GM18498 (cell line): ENCODE measurements around the gene RASL11A.
"Not testable (repeated sequence)": the region's sequence is repeated elsewhere in the genome, so short reads cannot be mapped to it uniquely, and the experiment has no call there.

Experiments used
- ATAC-seq: cut with Tn5 transposase; IDR thresholded peaks from one replicate; pipeline ENCODE4 v1.9.1; 2021; ENCODE audit warnings: mild to moderate bottlenecking, moderate library complexity; ENCODE audit not compliant: unreplicated experiment

Gene RASL11A

GRCh38 chr13:27270594-27271520, at the start of gene RASL11A:
Gene RASL11A, plus strand, starts transcription at chr13:27270830. Its CDS starts 115 bp downstream, at chr13:27270945.
- peak; percentile 91 for ATAC-seq

GRCh38 chr13:27222100-27222499, 48.5 kb upstream of the RASL11A start:
- ATAC-seq = not testable (repeated sequence)

- ATAC-seq = no peak
Measured at GRCh38 chr13:27226991-27227390, 43.6 kb upstream of the RASL11A start.

- ATAC-seq = no peak
Measured at GRCh38 chr13:27228131-27228530, 42.5 kb upstream of the RASL11A start.

- ATAC-seq = no peak
Measured at GRCh38 chr13:27229642-27230041, 41.0 kb upstream of the RASL11A start.

DNA sequence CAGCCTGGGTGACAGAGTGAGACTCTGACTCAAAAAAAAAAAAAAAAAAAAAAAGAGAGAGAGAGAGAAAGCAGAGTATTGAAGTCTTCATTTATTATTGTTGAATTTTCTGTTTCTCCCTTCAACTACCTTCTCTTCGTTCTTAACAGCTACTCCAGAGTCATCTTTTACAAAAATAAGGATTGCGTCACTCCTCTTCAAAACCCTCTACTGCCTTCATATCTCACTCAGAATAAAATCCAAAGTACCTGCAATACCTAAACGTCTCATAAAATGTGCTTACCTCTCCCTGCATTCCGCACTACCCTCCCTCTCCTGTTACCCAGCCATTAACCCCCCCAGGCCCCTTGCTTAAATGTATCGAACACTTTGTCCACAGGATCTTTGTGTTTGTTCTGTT, 36.7 kb upstream of the RASL11A start:
- ATAC-seq = no peak

GRCh38 chr13:27236478-27236877, 34.2 kb upstream of the RASL11A start:
- no peak for ATAC-seq

GRCh38 chr13:27242702-27243101, 27.9 kb upstream of the RASL11A start:
- ATAC-seq = no peak

DNA sequence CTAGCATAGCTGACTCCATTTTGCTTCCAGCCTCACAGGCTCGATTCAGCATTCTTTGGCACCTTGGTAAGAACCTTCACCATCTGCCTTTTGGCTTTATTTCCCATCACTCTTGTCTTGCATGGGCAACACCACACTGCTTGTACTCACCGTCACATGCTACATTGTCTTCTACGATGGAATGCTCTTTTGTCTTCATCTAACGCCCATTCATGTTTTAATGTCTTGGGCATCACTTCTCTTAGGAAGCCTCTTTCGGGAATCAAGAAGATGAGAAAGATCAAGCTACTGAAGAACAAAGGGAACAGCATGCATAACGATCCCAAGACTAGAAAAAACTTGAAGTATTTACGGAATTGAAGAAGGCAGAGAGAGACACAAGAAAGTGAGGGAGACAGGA, 25.0 kb upstream of the RASL11A start:
- ATAC-seq = no peak

GRCh38 chr13:27250833-27251165, 19.8 kb upstream of the RASL11A start:
- ATAC-seq = peak; percentile 13

DNA sequence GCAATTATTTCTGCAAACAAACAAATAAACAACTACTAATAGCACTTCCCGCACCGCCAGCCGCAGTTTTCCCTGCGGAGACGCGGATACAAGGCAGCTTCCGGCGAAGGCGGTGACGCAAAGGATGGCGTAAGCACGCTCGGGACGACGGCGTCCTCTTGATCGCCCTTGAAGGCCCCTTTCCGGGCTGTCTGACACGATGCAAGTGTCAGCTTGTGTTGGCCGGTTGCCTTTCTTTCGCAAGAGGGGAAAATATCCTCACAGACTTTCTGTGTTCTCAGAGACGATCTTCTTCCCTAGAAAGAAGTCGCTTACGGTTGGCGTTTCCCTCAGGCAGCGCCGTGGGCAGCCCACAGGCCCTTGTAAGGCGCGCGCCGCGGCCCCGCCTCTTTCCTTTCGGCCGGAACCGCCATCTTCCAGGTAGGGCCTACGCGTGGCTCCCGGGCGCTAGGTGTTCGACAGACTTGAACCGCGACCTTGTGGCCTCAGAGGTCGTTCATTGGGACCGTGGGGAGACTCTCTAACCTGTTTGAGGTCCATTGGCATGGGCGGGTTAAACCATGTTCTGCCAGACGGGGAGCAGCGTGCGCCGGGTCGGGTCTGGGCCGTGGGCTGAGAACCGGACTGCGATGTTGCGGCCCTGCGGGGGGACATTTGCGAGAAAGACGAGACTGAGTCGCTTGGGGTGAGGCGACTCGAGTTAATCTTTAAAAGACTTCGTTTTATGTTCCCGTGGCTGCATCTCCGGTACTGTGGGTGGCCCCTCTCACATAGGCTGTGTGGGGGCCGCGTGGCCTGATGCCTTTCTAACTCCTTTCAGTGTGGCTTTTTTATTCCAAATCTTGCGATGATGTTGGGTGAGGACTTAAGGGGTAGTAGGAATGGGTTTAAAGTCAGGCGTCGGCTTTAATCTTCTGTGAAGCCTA, 19.2 kb upstream of the RASL11A start, which contains the start of gene RPL21:
RPL21 (plus strand) TSS at position 393 of the 926 bp plus-strand sequence. CDS start 2,219 bp downstream, outside the sequence.
- ATAC-seq = peak; percentile 91

DNA sequence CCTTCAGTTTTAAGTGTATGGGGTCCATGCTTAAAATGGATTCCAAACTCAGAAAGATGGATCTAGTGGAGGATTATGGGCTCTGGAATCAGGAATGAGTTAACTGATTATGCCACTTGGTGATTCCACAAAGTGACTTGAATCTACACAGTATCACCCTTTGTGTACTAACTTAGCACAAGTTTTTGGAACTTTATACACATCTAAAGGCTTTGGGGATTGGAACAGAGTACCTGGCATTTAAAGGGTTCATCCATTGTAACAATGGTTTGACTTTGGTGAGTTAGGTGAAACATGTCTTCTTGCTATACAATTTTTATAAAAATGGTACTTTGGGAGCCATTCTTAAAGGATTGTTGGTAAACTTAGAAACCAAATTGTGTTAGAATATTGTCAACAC, 18.2 kb upstream of the RASL11A start:
- ATAC-seq = no peak

GRCh38 chr13:27257233-27257568, 13.4 kb upstream of the RASL11A start:
- ATAC-seq = no peak

DNA sequence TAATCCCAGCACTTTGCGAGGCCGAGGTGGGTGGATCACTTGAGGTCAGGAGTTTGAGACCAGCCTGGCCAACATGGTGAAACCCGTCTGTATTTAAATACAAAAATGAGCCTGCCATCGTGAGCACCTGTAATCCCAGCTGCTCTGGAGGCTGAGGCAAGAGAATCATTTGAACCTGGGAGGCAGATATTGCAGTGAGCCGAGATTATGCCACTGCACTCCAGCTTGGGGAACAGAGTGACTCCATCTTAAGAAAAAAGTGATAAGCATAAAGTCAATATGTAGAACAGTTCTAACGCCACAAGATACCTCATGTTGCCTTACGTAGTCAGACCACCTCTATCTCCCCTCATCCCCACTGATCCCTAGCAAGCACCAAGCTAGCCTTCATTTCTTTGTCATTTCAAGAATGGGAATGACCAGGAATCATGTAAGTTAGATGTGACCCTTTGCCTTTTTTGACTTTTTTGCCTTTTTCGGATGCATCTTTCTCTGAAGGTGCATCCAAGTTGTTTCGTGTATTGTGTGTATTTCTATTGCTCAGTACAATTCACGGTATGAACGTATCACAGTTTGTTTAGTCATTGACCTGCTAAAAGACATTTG, 12.9 kb upstream of the RASL11A start:
- ATAC-seq = no peak

GRCh38 chr13:27258637-27259386, 11.8 kb upstream of the RASL11A start:
- no peak for ATAC-seq

GRCh38 chr13:27259831-27260230, 10.8 kb upstream of the RASL11A start:
- no peak for ATAC-seq

DNA sequence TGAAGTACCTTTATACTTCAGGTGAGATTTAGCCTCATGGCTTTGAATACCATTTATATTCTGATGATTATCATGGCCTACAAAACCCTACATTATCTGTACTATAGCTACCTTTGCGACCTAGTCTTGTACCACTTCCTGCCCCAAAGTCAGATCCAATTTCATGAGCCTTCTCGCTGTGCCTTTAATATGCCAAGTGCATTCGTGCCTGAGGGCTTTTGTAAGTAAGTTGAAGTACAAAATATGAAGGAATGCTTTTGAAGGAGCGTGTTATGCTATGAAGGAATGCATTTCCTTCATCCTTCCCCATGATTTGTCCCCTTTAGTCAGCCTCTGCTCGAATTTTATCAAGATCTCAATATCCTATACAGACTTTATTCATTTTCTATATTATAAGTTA, 9.2 kb upstream of the RASL11A start:
- ATAC-seq = no peak

- ATAC-seq = no peak
Measured at GRCh38 chr13:27263438-27263837, 7.2 kb upstream of the RASL11A start.

- ATAC-seq = no peak
Measured at GRCh38 chr13:27264181-27264580, 6.4 kb upstream of the RASL11A start.

- no peak for ATAC-seq
Measured at GRCh38 chr13:27264648-27265047, 6.0 kb upstream of the RASL11A start.

DNA sequence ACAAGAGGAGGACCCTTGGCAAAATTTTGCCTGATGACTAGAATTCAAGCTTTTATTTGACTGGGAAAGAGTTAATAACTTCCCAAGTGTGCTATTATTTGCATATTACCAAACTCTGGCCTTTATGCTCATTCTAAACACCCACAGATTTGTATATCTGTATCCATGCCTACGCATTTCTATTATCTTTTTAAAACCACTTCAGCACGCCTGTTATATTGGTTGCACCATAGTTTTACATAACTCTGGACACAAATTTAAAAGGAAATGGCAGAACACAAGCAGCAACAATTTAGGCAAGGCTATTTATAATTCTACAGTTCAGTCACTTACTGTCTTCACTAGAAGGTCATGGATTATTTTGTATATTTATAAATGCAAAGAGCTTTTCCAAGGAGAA, 3.7 kb upstream of the RASL11A start:
- no peak for ATAC-seq
